CD14-positive monocyte (primary cell): ENCODE results near the gene DNAH9. TPM values are rescaled to one million over a fixed set of nuclear protein-coding genes. Genes with fewer than 3 reads are reported as not detected.
A peak's percentile ranks its signal among the peaks of the same experiment; 100 is the strongest.

Experiments
- DNase-seq, 3 donors: peaks; one replicate each; pipeline ENCODE4 v3.0.0-alpha.2; 2011 to 2022
- H2AFZ ChIP-seq: 2 replicates; pipeline ENCODE4 v1.6.0; 2012; ENCODE audit warnings: mild to moderate bottlenecking, low read depth, low read length, inconsistent platforms; ENCODE audit not compliant: insufficient read depth, poor library complexity, severe bottlenecking
- H3K27ac ChIP-seq, 2 donors: 1 replicate in 1 of 2; 2 replicates in 1 of 2; pipeline ENCODE4 v1.5.1; 2012 to 2013; ENCODE audit warnings: low read length in 2 of 2, control low read depth in 1 of 2, inconsistent platforms in 1 of 2, low read depth in 1 of 2, mild to moderate bottlenecking in 1 of 2
- H3K27me3 ChIP-seq, 2 donors: one replicate each; pipeline versions ENCODE4 v1.6.0 to v1.6.1; 2011 to 2013; ENCODE audit warnings: low read length in 2 of 2; ENCODE audit not compliant: control insufficient read depth in 2 of 2, insufficient read depth in 2 of 2
- H3K36me3 ChIP-seq, 2 donors: replicated peaks in 1 of 2; 1 replicate in 1 of 2; 2 replicates in 1 of 2; pipeline versions ENCODE4 v1.5.1 to v1.6.1; 2012 to 2013; ENCODE audit warnings: low read length in 2 of 2, control low read depth in 1 of 2, inconsistent platforms in 1 of 2, mild to moderate bottlenecking in 1 of 2; ENCODE audit not compliant: insufficient read depth in 2 of 2, control insufficient read depth in 1 of 2
- H3K4me1 ChIP-seq, 2 donors: 1 replicate in 1 of 2; 2 replicates in 1 of 2; pipeline versions ENCODE4 v1.5.1 to v1.6.1; 2012 to 2013; ENCODE audit warnings: low read length in 2 of 2, control low read depth in 1 of 2, inconsistent platforms in 1 of 2, mild to moderate bottlenecking in 1 of 2, moderate library complexity in 1 of 2; ENCODE audit not compliant: insufficient read depth in 2 of 2, control insufficient read depth in 1 of 2
- H3K4me2 ChIP-seq: replicated peaks from 2 replicates; pipeline ENCODE3; 2012; ENCODE audit warnings: low read length, moderate library complexity, mild to moderate bottlenecking; ENCODE audit not compliant: poor library complexity, severe bottlenecking; ENCODE audit errors: extremely low read depth
- H3K4me3 ChIP-seq, 3 experiments: fragments of 200-600 bp in 1 of 3; sonication (generic) in 1 of 3; replicated peaks in 1 of 3; 1 replicate in 2 of 3; 2 replicates in 1 of 3; pipeline ENCODE4 v1.5.1; 2011 to 2013; ENCODE audit warnings: low read length in 3 of 3, mild to moderate bottlenecking in 3 of 3, control low read depth in 2 of 3, low read depth in 2 of 3, inconsistent platforms in 1 of 3, moderate library complexity in 1 of 3
- H3K79me2 ChIP-seq: 2 replicates; pipeline ENCODE4 v1.6.0; 2012; ENCODE audit warnings: mild to moderate bottlenecking, control low read depth, inconsistent platforms, low read length, moderate library complexity; ENCODE audit not compliant: insufficient read depth
- H3K9ac ChIP-seq: 2 replicates; pipeline ENCODE4 v1.6.0; 2017; ENCODE audit warnings: low read length, mild to moderate bottlenecking; ENCODE audit not compliant: insufficient read depth, poor library complexity, severe bottlenecking
- H3K9me3 ChIP-seq, 2 donors: replicated peaks in 1 of 2; 1 replicate in 1 of 2; 2 replicates in 1 of 2; pipeline versions ENCODE4 v1.5.1 to v1.6.1; 2012 to 2013; ENCODE audit warnings: low read length in 2 of 2, control low read depth in 1 of 2; ENCODE audit not compliant: control insufficient read depth in 1 of 2, insufficient read depth in 1 of 2
- H4K20me1 ChIP-seq: 2 replicates; pipeline ENCODE4 v1.6.0; 2012; ENCODE audit warnings: mild to moderate bottlenecking, low read length, control low read depth, moderate library complexity; ENCODE audit not compliant: insufficient read depth
- H3K27ac Mint-ChIP-seq, 7 donors: one replicate each; pipeline ENCODE4 v1.8.0; 2020; ENCODE audit warnings: mild to moderate bottlenecking in 7 of 7, mixed read lengths in 7 of 7, moderate library complexity in 6 of 7, inconsistent platforms in 2 of 7
- H3K27me3 Mint-ChIP-seq, 3 donors: one replicate each; pipeline ENCODE4 v1.8.0; 2021 to 2022; ENCODE audit warnings: low read depth in 3 of 3, mild to moderate bottlenecking in 3 of 3, mixed read lengths in 3 of 3, moderate library complexity in 3 of 3, inconsistent platforms in 1 of 3
- H3K36me3 Mint-ChIP-seq, 2 donors: one replicate each; pipeline ENCODE4 v1.8.0; 2020; ENCODE audit warnings: mixed read lengths in 2 of 2, inconsistent platforms in 1 of 2, mild to moderate bottlenecking in 1 of 2
- H3K4me1 Mint-ChIP-seq: one replicate; pipeline ENCODE4 v1.8.0; 2020; ENCODE audit warnings: mild to moderate bottlenecking, mixed read lengths
- H3K4me3 Mint-ChIP-seq, 2 donors: one replicate each; pipeline ENCODE4 v1.8.0; 2020; ENCODE audit warnings: mild to moderate bottlenecking in 2 of 2, mixed read lengths in 2 of 2, moderate library complexity in 1 of 2
- H3K9me3 Mint-ChIP-seq, 7 donors: one replicate each; pipeline ENCODE4 v1.8.0; 2020 to 2022; ENCODE audit warnings: mixed read lengths in 7 of 7, mild to moderate bottlenecking in 6 of 7, moderate library complexity in 6 of 7, inconsistent platforms in 2 of 7
- WGBS: methylation state at CpG from one replicate; pipeline ENCODE4 v1.1.5; 2013; ENCODE audit warnings: missing lambda C conversion rate; ENCODE audit not compliant: insufficient coverage; 5-methylcytosine and 5-hydroxymethylcytosine counted together
- intact Hi-C, 2 donors: fragments of 100-400 bp; cut with micrococcal nuclease; formaldehyde crosslinking; loops; one replicate each; pipeline versions ENCODE4 v1.15.0 to v1.15.1; 2023
- polyA plus RNA-seq, 3 donors: library from polyadenylated mRNA; depleted of rRNA in 1 of 3; unstranded in 2 of 3; stranded (reverse) in 1 of 3; fragments of 300-500 nt in 2 of 3; fragments of >200 nt in 1 of 3; fragmentation: Illumina TruSeq in 2 of 3; gene quantifications; 1 replicate in 2 of 3; 2 replicates in 1 of 3; pipeline ENCODE4 v1.2.3, GENCODE V29; 2012 to 2021
- TF ChIP-seq, protein P1 (sequence below): fragments of 200-600 bp; IDR thresholded peaks from one replicate; pipeline ENCODE4 v1.8.0; 2022; ENCODE audit warnings: antibody characterized with exemption, mild to moderate bottlenecking

Gene DNAH9
- polyA plus RNA-seq, 3 donors, result not detected

DNA sequence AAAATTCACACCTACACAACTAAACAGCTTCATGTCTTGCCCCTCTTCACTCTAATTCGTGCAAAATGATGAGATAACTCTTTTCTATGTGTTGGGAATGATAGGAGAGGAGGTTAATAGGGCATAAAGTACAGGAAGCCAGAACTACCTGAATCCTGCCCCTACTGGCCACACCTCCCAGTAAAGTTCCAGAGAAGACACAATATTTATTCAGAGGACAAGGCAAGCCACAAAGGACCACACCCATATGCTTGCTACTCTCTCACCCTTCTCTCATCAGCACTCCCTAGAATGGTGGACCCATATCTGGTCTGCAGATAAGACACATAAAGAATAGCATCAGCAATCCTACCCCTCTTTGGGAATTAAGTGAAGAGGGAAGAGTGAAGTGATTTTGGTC is 324.4 kb downstream of the DNAH9 start:
- Mint-ChIP-seq H3K27me3 (peaks cover 4 to 7% (median 4%) of the 10 kb centered on the region in 3 donors), H3K27ac (no peak overlapping the region), H3K36me3 (no peaks in the 10 kb centered on the region), H3K4me3 (no peak overlapping the region), H3K4me1 (no peaks in the 10 kb centered on the region), H3K9me3 (peaks cover 8 to 23% (median 11%) of the 10 kb centered on the region in 7 donors)
- no peaks in the 10 kb centered on the region for H3K79me2 ChIP-seq
- peaks cover 0 to 11% of the 10 kb centered on the region in 2 donors for H3K9me3 ChIP-seq
- no peak overlapping the region for H2AFZ ChIP-seq
- no peaks in the 10 kb centered on the region for H3K36me3 ChIP-seq
- TF ChIP-seq, protein P1, sequence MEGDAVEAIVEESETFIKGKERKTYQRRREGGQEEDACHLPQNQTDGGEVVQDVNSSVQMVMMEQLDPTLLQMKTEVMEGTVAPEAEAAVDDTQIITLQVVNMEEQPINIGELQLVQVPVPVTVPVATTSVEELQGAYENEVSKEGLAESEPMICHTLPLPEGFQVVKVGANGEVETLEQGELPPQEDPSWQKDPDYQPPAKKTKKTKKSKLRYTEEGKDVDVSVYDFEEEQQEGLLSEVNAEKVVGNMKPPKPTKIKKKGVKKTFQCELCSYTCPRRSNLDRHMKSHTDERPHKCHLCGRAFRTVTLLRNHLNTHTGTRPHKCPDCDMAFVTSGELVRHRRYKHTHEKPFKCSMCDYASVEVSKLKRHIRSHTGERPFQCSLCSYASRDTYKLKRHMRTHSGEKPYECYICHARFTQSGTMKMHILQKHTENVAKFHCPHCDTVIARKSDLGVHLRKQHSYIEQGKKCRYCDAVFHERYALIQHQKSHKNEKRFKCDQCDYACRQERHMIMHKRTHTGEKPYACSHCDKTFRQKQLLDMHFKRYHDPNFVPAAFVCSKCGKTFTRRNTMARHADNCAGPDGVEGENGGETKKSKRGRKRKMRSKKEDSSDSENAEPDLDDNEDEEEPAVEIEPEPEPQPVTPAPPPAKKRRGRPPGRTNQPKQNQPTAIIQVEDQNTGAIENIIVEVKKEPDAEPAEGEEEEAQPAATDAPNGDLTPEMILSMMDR, result no peak
- no peak overlapping the region for H3K9ac ChIP-seq
- H3K4me1 ChIP-seq, result no peaks in the 10 kb centered on the region
- no CpG with 5 or more reads among the region's 1 CpG for WGBS
- H4K20me1 ChIP-seq, result no peaks in the 10 kb centered on the region
- H3K4me2 ChIP-seq, result no peak overlapping the region
- H3K27me3 ChIP-seq, result no peaks in the 10 kb centered on the region
- intact Hi-C loops, result no loop called here
- no peak overlapping the region for H3K27ac ChIP-seq
- no peak overlapping the region for H3K4me3 ChIP-seq
- DNase-seq, result no peak

DNA sequence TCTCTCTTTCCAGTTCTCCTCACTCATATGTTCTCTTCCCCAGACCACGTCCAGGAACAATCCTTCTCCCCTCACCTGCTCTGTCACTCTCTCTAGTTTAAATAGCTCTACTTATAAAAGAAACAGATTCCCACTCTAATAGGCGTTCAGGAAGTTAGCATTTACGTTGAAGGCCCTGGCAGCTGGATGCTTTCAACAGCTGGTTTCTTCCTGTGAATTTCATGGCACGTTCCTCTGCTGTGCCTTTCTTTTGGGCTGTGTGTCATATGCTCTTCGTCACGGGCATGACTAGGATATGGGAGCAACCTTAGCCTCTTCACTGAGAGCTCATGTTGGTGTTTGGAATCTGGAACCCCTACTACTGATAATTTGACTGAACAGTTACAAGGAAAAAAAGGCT is 325.8 kb downstream of the DNAH9 start:
- no peak overlapping the region for H3K4me3 ChIP-seq
- no peak overlapping the region for H3K27ac ChIP-seq
- no peak overlapping the region for H2AFZ ChIP-seq
- Mint-ChIP-seq H3K4me3 (no peak overlapping the region), H3K36me3 (no peaks in the 10 kb centered on the region), H3K27ac (peak overlapping the region in 1 of 7 donors; percentile 68), H3K27me3 (peaks cover 3 to 10% (median 4%) of the 10 kb centered on the region in 3 donors), H3K4me1 (no peaks in the 10 kb centered on the region), H3K9me3 (peaks cover 3 to 19% (median 5%) of the 10 kb centered on the region in 7 donors)
- 67% methylated on average over 3 of the region's 6 CpGs for WGBS
- H3K27me3 ChIP-seq, result no peaks in the 10 kb centered on the region
- intact Hi-C loops, result no loop called here
- H3K9me3 ChIP-seq, result peaks cover 0 to 4% of the 10 kb centered on the region in 2 donors
- no peak overlapping the region for H3K4me2 ChIP-seq
- H3K9ac ChIP-seq, result no peak overlapping the region
- H3K4me1 ChIP-seq, result no peaks in the 10 kb centered on the region
- no peak for DNase-seq
- H3K79me2 ChIP-seq, result no peaks in the 10 kb centered on the region
- TF ChIP-seq, protein P1, result no peak
- H4K20me1 ChIP-seq, result no peaks in the 10 kb centered on the region
- no peaks in the 10 kb centered on the region for H3K36me3 ChIP-seq
